HEK293T (cell line): ENCODE results near the gene DNAAF5.

ENCODE experiments used
- ELF4 ChIP-seq: fragments of 450-650 bp; IDR thresholded peaks from 2 replicates; pipeline ENCODE4 v1.6.1; 2017; ENCODE audit warnings: antibody characterized with exemption
- FOXA1 ChIP-seq: fragments of 450-650 bp; IDR thresholded peaks from 2 replicates; pipeline ENCODE4 v1.6.1; 2016; ENCODE audit warnings: mild to moderate bottlenecking
- FOXK2 ChIP-seq: fragments of 450-650 bp; IDR thresholded peaks from 2 replicates; pipeline ENCODE4 v1.6.1; 2016; ENCODE audit warnings: mild to moderate bottlenecking
- FOXM1 ChIP-seq: fragments of 450-650 bp; IDR thresholded peaks from 2 replicates; pipeline ENCODE4 v1.6.1; 2017; ENCODE audit warnings: mild to moderate bottlenecking, borderline replicate concordance
- SP1 ChIP-seq: fragments of 450-650 bp; IDR thresholded peaks from 2 replicates; pipeline ENCODE4 v1.6.1; 2017
- TARDBP ChIP-seq: fragments of 450-650 bp; IDR thresholded peaks from 2 replicates; pipeline ENCODE4 v1.6.1; 2016

DNA sequence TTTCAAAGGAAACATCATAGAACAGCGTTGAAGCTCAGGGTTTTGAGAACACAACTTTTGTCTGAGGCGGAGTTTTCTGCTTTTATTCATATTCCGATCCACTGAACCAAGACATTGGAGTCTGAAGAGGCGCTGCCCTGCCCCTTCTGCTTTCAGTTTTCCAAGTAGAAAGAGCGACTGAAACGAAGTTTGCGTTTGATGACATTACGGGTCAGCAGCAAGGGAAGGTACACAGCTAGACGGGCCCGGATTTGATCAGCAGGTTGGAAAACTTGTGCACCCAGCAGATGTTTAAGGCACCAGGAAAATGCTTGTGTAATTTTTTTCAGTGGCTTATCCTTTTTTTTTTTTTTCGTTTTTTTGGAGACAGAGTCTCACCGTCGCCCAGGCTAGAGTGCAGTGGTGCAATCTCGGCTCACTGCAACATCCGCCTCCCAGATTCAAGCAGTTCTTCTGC lies 106.5 kb downstream of the DNAAF5 start:
- TF ChIP-seq FOXA1 = no peak
- TF ChIP-seq SP1 = no peak
- TF ChIP-seq FOXK2 = no peak
- no peak for TF ChIP-seq ELF4
- no peak for TF ChIP-seq TARDBP
- no peak for TF ChIP-seq FOXM1
